ENCODE data around the gene CBLIF.
"Not testable (repeated sequence)": the region's sequence is repeated elsewhere in the genome, so short reads cannot be mapped to it uniquely, and the experiment has no call there.

The CBLIF gene

GRCh38 chr11:59839615-59840014, 5.7 kb downstream of the CBLIF start:
- no peak for DNase-seq (ENCODE audit: low read depth, low spot score)
- POLR2A ChIA-PET = no interaction called here
- H3K4me3 ChIP-seq (ENCODE audit: low read depth, low read length) = no peak overlapping the region
- CTCF ChIA-PET = no interaction called here
- no peak for TF ChIP-seq CTCF (IDR thresholded peaks at IDR 0.05; ENCODE audit: insufficient read depth, low read length, missing control alignments)

- H3K4me3 ChIP-seq (ENCODE audit: low read depth, low read length) = no peak overlapping the region
- CTCF ChIA-PET = no interaction called here
- POLR2A ChIA-PET = no interaction called here
- no peak for TF ChIP-seq CTCF (IDR thresholded peaks at IDR 0.05; ENCODE audit: insufficient read depth, low read length, missing control alignments)
- no peak for DNase-seq (ENCODE audit: low read depth, low spot score)
Observed at GRCh38 chr11:59833602-59834001, 11.7 kb downstream of the CBLIF start.

GRCh38 chr11:59829358-59829757, 15.9 kb downstream of the CBLIF start:
- DNase-seq (ENCODE audit: low read depth, low spot score) = no peak
- TF ChIP-seq CTCF (IDR thresholded peaks at IDR 0.05; ENCODE audit: insufficient read depth, low read length, missing control alignments) = no peak
- POLR2A ChIA-PET = no interaction called here
- CTCF ChIA-PET = no interaction called here
- H3K4me3 ChIP-seq (ENCODE audit: low read depth, low read length) = no peak overlapping the region

- CTCF ChIA-PET = interaction anchor here (1.0 to 1.2 kb wide), 4 partner anchors 11 to 429 kb away, joined by 3 to 9 read pairs (median 3); no protein-coding TSS in a partner anchor
- no peak overlapping the region for H3K4me3 ChIP-seq (ENCODE audit: low read depth, low read length)
- TF ChIP-seq CTCF (IDR thresholded peaks at IDR 0.05; ENCODE audit: insufficient read depth, low read length, missing control alignments) = peak; percentile 33
- no peak for DNase-seq (ENCODE audit: low read depth, low spot score)
- POLR2A ChIA-PET = no interaction called here
Observed at GRCh38 chr11:59822989-59823566, 22.2 kb downstream of the CBLIF start.

GRCh38 chr11:59818572-59818971, 26.7 kb downstream of the CBLIF start:
- DNase-seq (ENCODE audit: low read depth, low spot score) = no peak
- ChIA-PET POLR2A (no interaction called here), CTCF (no interaction called here)
- no peak overlapping the region for H3K4me3 ChIP-seq (ENCODE audit: low read depth, low read length)
- no peak for TF ChIP-seq CTCF (IDR thresholded peaks at IDR 0.05; ENCODE audit: insufficient read depth, low read length, missing control alignments)

- POLR2A ChIA-PET; DNase-seq (ENCODE audit: low read depth, low spot score); H3K4me3 ChIP-seq (ENCODE audit: low read depth, low read length): not testable (repeated sequence)
- CTCF ChIA-PET = interaction anchor here (1.1 kb wide), 1 partner anchor 136 kb away, joined by 4 read pairs; no protein-coding TSS in a partner anchor
Observed at GRCh38 chr11:59816434-59816833, 28.9 kb downstream of the CBLIF start.

GRCh38 chr11:59815754-59816153, 29.5 kb downstream of the CBLIF start:
- POLR2A ChIA-PET = no interaction called here
- no peak overlapping the region for H3K4me3 ChIP-seq (ENCODE audit: low read depth, low read length)
- no peak for TF ChIP-seq CTCF (IDR thresholded peaks at IDR 0.05; ENCODE audit: insufficient read depth, low read length, missing control alignments)
- CTCF ChIA-PET = interaction anchor here (1.1 kb wide), 1 partner anchor 136 kb away, joined by 4 read pairs; no protein-coding TSS in a partner anchor
- DNase-seq (ENCODE audit: low read depth, low spot score) = no peak
